ENCODE measurements around the gene KRT3.

GRCh38 chr12:52829986-52830770, 34.3 kb upstream of the KRT3 start:
- TF ChIP-seq POLR2AphosphoS5 (IDR thresholded peaks at IDR 0.05) (no peak), CTCF (IDR thresholded peaks at IDR 0.05) (no peak), POLR2A (IDR thresholded peaks at IDR 0.05) (no peak)
